B cell (primary cell): Measurements from ENCODE around the gene ZRANB1.

ENCODE experiments used
- EZH2 ChIP-seq: IDR thresholded peaks from 2 replicates; pipeline ENCODE4 v1.6.1; 2012; ENCODE audit warnings: borderline replicate concordance, low read depth, mild to moderate bottlenecking, moderate library complexity, low read length; ENCODE audit not compliant: insufficient read depth, poor library complexity, severe bottlenecking
- TF ChIP-seq, protein P1 (sequence below): fragments of 200-600 bp; IDR thresholded peaks from one replicate; pipeline ENCODE4 v1.8.0; 2022; ENCODE audit warnings: antibody characterized with exemption, mild to moderate bottlenecking

DNA sequence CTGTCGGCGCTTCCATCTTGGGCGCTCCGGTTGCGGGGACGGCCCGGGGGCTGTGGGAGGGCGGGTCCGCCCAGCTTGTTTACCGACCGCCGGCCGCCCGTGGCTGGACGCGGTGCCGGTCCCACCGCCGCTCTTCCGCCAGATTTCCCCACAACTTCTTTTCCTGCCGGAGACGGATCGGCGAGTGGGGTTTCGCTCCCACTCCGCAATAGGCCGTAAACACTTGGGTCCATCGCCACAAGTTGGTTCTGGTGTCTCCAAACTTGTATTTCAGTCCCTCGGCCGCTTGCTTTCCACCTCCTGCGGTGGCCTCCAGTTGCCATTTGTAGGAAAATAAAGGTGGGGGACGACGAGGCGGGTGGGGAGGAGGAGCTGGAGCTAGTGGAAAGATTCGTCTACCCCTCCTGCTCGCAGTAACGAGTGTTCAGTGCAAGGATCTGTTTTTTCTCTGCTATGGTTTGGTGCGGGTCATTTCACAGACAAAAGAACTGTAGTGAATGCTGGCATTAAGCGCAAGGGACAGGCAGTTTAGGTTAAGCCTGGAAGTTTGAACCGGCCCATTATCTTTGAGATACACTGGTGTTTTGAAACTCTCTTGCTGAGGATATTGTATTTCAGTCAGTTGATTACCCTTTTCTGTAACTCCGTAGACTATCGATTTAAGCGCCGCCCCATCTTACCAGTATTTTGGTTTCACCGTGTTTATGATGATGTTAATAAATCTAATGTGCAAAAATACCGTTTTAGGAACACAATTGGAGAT lies 24.3 kb upstream of the ZRANB1 start:
- TF ChIP-seq, protein P1, sequence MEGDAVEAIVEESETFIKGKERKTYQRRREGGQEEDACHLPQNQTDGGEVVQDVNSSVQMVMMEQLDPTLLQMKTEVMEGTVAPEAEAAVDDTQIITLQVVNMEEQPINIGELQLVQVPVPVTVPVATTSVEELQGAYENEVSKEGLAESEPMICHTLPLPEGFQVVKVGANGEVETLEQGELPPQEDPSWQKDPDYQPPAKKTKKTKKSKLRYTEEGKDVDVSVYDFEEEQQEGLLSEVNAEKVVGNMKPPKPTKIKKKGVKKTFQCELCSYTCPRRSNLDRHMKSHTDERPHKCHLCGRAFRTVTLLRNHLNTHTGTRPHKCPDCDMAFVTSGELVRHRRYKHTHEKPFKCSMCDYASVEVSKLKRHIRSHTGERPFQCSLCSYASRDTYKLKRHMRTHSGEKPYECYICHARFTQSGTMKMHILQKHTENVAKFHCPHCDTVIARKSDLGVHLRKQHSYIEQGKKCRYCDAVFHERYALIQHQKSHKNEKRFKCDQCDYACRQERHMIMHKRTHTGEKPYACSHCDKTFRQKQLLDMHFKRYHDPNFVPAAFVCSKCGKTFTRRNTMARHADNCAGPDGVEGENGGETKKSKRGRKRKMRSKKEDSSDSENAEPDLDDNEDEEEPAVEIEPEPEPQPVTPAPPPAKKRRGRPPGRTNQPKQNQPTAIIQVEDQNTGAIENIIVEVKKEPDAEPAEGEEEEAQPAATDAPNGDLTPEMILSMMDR: no peak
- TF ChIP-seq EZH2: no peak
